A549 (cell line): ENCODE results near the gene AMN. TPM values are rescaled to one million over a fixed set of nuclear protein-coding genes. Genes with fewer than 3 reads are reported as not detected.

Experiments
- ATAC-seq, 2 experiments: fragments of 200-7000 bp in 1 of 2; fragments of >200 bp in 1 of 2; cut with Nextera tagmentation in 1 of 2; cut with Tn5 transposase in 1 of 2; 3 replicates each; pipeline versions ENCODE4 v1.8.0 to v1.9.1; 2018 to 2020; ENCODE audit warnings: mild to moderate bottlenecking in 1 of 2, moderate library complexity in 1 of 2
- CTCF ChIA-PET: fragments of 300-600 bp; sonication (Branson Sonifier 250); formaldehyde crosslinking; extraction: SDS; loops from one replicate; lab custom pipeline; 2021; ENCODE audit warnings: antibody characterized with exemption, inconsistent platforms; lab: Yijun Ruan, JAX
- POLR2A ChIA-PET: fragments of 350-600 bp; formaldehyde crosslinking; extraction: SDS; loops from one replicate; lab custom pipeline; 2021; ENCODE audit warnings: antibody characterized with exemption, inconsistent platforms; lab: Yijun Ruan, JAX
- DNase-seq, 2 experiments: peaks; one replicate each; pipeline versions ENCODE4 v3.0.0 to v3.0.0-alpha.2; 2011 to 2016; ENCODE audit warnings: low read depth in 1 of 2, low spot score in 1 of 2
- FAIRE-seq: peaks from 2 replicates; lab custom pipeline; 2011; peaks lifted over from hg19 to GRCh38; lab: Jason Lieb, UNC
- H3K27ac ChIP-seq, 2 experiments: fragments of >200 bp; sonication (Bioruptor Twin); formaldehyde crosslinking; 3 replicates each; pipeline ENCODE4 v1.5.1; 2016 to 2017
- H3K4me1 ChIP-seq: fragments of >200 bp; sonication (Bioruptor Twin); formaldehyde crosslinking; 3 replicates; pipeline ENCODE4 v1.6.1; 2016
- H3K4me2 ChIP-seq: fragments of >200 bp; sonication (Bioruptor Twin); formaldehyde crosslinking; 3 replicates; pipeline ENCODE4 v1.6.1; 2016
- H3K4me3 ChIP-seq: fragments of >200 bp; sonication (Bioruptor Twin); formaldehyde crosslinking; 3 replicates; pipeline ENCODE4 v1.5.1; 2016
- H3K9me3 ChIP-seq: fragments of >200 bp; sonication (Bioruptor Twin); formaldehyde crosslinking; 3 replicates; pipeline ENCODE4 v1.6.1; 2016
- BHLHE40 ChIP-seq: IDR thresholded peaks from 2 replicates; pipeline ENCODE4 v1.6.1; 2012; ENCODE audit warnings: low read depth, low read length, inconsistent platforms
- CBX2 ChIP-seq: fragments of 200-600 bp; sonication (generic); IDR thresholded peaks from 2 replicates; pipeline ENCODE4 v1.6.1; 2016; ENCODE audit warnings: low read depth, mild to moderate bottlenecking, borderline replicate concordance
- CBX8 ChIP-seq: fragments of 200-600 bp; sonication (generic); IDR thresholded peaks from 2 replicates; pipeline ENCODE4 v1.6.1; 2016
- CEBPB ChIP-seq, 2 experiments: fragments of >200 bp in 1 of 2; sonication (Bioruptor Twin) in 1 of 2; formaldehyde crosslinking in 1 of 2; IDR thresholded peaks; 2 replicates each; pipeline ENCODE4 v1.6.1; 2012 to 2016
- CHD2 ChIP-seq: fragments of 150-350 bp; IDR thresholded peaks from 2 replicates; pipeline ENCODE4 v1.6.1; 2014; ENCODE audit warnings: low read length; ENCODE audit not compliant: partially characterized antibody
- CHD4 ChIP-seq: fragments of 200-600 bp; sonication (generic); IDR thresholded peaks from 2 replicates; pipeline ENCODE4 v1.6.1; 2016; ENCODE audit warnings: antibody characterized with exemption, mild to moderate bottlenecking, borderline replicate concordance
- EHF ChIP-seq: fragments of 250-450 bp; sonication (Bioruptor Pico); IDR thresholded peaks from 2 replicates; pipeline ENCODE4 v1.5.0; 2020; ENCODE audit warnings: mild to moderate bottlenecking
- ESRRA ChIP-seq: fragments of 150-350 bp; IDR thresholded peaks from 2 replicates; pipeline ENCODE4 v1.6.1; 2014; ENCODE audit warnings: mild to moderate bottlenecking, low read length, borderline replicate concordance
- FOSB ChIP-seq: fragments of 250-450 bp; sonication (Bioruptor Pico); IDR thresholded peaks from 2 replicates; pipeline ENCODE4 v1.5.0; 2020; ENCODE audit warnings: mild to moderate bottlenecking, moderate library complexity
- FOXS1 ChIP-seq: fragments of 250-450 bp; sonication (Bioruptor Pico); IDR thresholded peaks from 2 replicates; pipeline ENCODE4 v1.5.0; 2020; ENCODE audit warnings: mild to moderate bottlenecking, moderate library complexity
- GATA3 ChIP-seq: IDR thresholded peaks from 2 replicates; pipeline ENCODE4 v1.6.1; 2012; ENCODE audit warnings: borderline replicate concordance
- HEYL ChIP-seq: fragments of 250-450 bp; sonication (Bioruptor Pico); IDR thresholded peaks from 2 replicates; pipeline ENCODE4 v1.8.0; 2021; ENCODE audit warnings: mild to moderate bottlenecking, moderate library complexity
- JUN ChIP-seq, 2 experiments: fragments of >200 bp; sonication (Bioruptor Twin); formaldehyde crosslinking; IDR thresholded peaks; 2 replicates in 1 of 2; 3 replicates in 1 of 2; pipeline ENCODE4 v1.6.1; 2016 to 2017
- KDM1A ChIP-seq: fragments of 200-600 bp; sonication (generic); IDR thresholded peaks from 2 replicates; pipeline ENCODE4 v1.6.1; 2016; ENCODE audit warnings: low read depth, mild to moderate bottlenecking
- KDM5A ChIP-seq: fragments of 200-600 bp; sonication (generic); IDR thresholded peaks from 2 replicates; pipeline ENCODE4 v1.6.1; 2016; ENCODE audit warnings: antibody characterized with exemption, mild to moderate bottlenecking
- MAFK ChIP-seq: fragments of 450-650 bp; IDR thresholded peaks from 2 replicates; pipeline ENCODE4 v1.6.1; 2014; ENCODE audit not compliant: partially characterized antibody
- MAX ChIP-seq: IDR thresholded peaks from 2 replicates; pipeline ENCODE4 v1.6.1; 2012
- MYC ChIP-seq: IDR thresholded peaks from 2 replicates; pipeline ENCODE4 v1.6.1; 2012; ENCODE audit warnings: mild to moderate bottlenecking, inconsistent platforms, low read length, improper control_type of control experiment, borderline replicate concordance
- NR3C1 ChIP-seq: fragments of >200 bp; sonication (Bioruptor Twin); formaldehyde crosslinking; IDR thresholded peaks from 3 replicates; pipeline ENCODE4 v1.6.1; 2017
- POLR2A ChIP-seq: IDR thresholded peaks from 2 replicates; pipeline ENCODE4 v1.6.1; 2012; ENCODE audit warnings: mild to moderate bottlenecking, low read length
- POLR2AphosphoS2 ChIP-seq: conservative IDR thresholded peaks from 2 replicates; pipeline ENCODE4 v1.6.1; 2012; ENCODE audit warnings: low read length, improper control_type of control experiment, inconsistent platforms
- RARB ChIP-seq: fragments of 250-450 bp; sonication (Bioruptor Pico); IDR thresholded peaks from 2 replicates; pipeline ENCODE4 v1.8.0; 2021; ENCODE audit warnings: mild to moderate bottlenecking, moderate library complexity
- RFX5 ChIP-seq: fragments of 450-650 bp; IDR thresholded peaks from 2 replicates; pipeline ENCODE4 v1.7.1; 2014; ENCODE audit warnings: antibody characterized with exemption, mild to moderate bottlenecking, moderate library complexity
- TFCP2L1 ChIP-seq: fragments of 250-450 bp; sonication (Bioruptor Pico); IDR thresholded peaks from 2 replicates; pipeline ENCODE4 v1.5.0; 2021; ENCODE audit warnings: mild to moderate bottlenecking
- TP53 ChIP-seq: fragments of 250-450 bp; sonication (Bioruptor Pico); IDR thresholded peaks from 2 replicates; pipeline ENCODE4 v1.5.0; 2021; ENCODE audit warnings: mild to moderate bottlenecking, moderate library complexity
- ZFP36 ChIP-seq: fragments of 450-650 bp; IDR thresholded peaks from 2 replicates; pipeline ENCODE4 v1.6.1; 2014; ENCODE audit warnings: borderline replicate concordance; ENCODE audit not compliant: partially characterized antibody
- WGBS: methylation state at CpG from one replicate; pipeline ENCODE4 v1.1.6; 2017; ENCODE audit errors: missing lambda C conversion rate; 5-methylcytosine and 5-hydroxymethylcytosine counted together
- polyA plus RNA-seq, 4 experiments: library from polyadenylated mRNA; depleted of rRNA in 3 of 4; stranded (reverse); fragments of >200 nt; fragmentation: RNase III in 1 of 4; extraction: RNeasy Plus Mini Kit Qiagen cat#74134 plus additional on column Dnase treatment in 1 of 4; gene quantifications; 2 replicates in 3 of 4; 3 replicates in 1 of 4; pipeline ENCODE4 v1.2.3, GENCODE V29; 2011 to 2017
- TF ChIP-seq, protein P1 (sequence below): fragments of >200 bp; sonication (Bioruptor Twin); formaldehyde crosslinking; IDR thresholded peaks from 3 replicates; pipeline ENCODE4 v1.6.1; 2016
- TF ChIP-seq, protein P2 (sequence below): fragments of 250-450 bp; sonication (Bioruptor Pico); IDR thresholded peaks from 2 replicates; pipeline ENCODE4 v1.5.0; 2020; ENCODE audit warnings: low read depth, mild to moderate bottlenecking, moderate library complexity

AMN gene
- polyA plus RNA-seq, 2 of the 4 experiments (the other 2 are of a cell fraction), result 0.25 to 0.58 TPM

- ATAC-seq (no peak), FAIRE-seq (no peak), DNase-seq (no peak)
- ChIA-PET CTCF (interaction anchor here (1.6 kb wide), 1 partner anchor 9 kb away, joined by 4 read pairs; no protein-coding TSS in a partner anchor), POLR2A (no interaction called here)
- WGBS, result 92% methylated on average over 8 of the region's 8 CpGs
- H3K27ac ChIP-seq, result no peak overlapping the region
- H3K4me2 ChIP-seq, result no peak overlapping the region
- no peak overlapping the region for H3K4me3 ChIP-seq
- no peak for TF ChIP-seq EHF
- TF ChIP-seq GATA3, result no peak
- no peak for TF ChIP-seq KDM5A
- H3K4me1 ChIP-seq, result peaks cover 3% of the 10 kb centered on the region; the same call in 1 of the 3 replicates
- H3K9me3 ChIP-seq, result no peaks in the 10 kb centered on the region
These were observed 55.0 kb downstream of the AMN start for GRCh38 chr14:102977475-102977874.

- POLR2A ChIA-PET, result no interaction called here
- ATAC-seq, result no peak
- no peak overlapping the region for H3K4me3 ChIP-seq
- DNase-seq, result no peak
- WGBS, result 94% methylated on average over 9 of the region's 9 CpGs
- no peaks in the 10 kb centered on the region for H3K4me1 ChIP-seq
- H3K4me2 ChIP-seq, result no peak overlapping the region
- CTCF ChIA-PET, result interaction anchor here (0.7 to 0.9 kb wide), 2 partner anchors 11 to 1004 kb away, joined by 3 read pairs; no protein-coding TSS in a partner anchor
- H3K27ac ChIP-seq, result no peak overlapping the region
- H3K9me3 ChIP-seq, result no peaks in the 10 kb centered on the region
- TF ChIP-seq, protein P1, sequence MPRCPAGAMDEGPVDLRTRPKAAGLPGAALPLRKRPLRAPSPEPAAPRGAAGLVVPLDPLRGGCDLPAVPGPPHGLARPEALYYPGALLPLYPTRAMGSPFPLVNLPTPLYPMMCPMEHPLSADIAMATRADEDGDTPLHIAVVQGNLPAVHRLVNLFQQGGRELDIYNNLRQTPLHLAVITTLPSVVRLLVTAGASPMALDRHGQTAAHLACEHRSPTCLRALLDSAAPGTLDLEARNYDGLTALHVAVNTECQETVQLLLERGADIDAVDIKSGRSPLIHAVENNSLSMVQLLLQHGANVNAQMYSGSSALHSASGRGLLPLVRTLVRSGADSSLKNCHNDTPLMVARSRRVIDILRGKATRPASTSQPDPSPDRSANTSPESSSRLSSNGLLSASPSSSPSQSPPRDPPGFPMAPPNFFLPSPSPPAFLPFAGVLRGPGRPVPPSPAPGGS, result no peak
- no peak for TF ChIP-seq MAX
- no peak for TF ChIP-seq EHF
- TF ChIP-seq MYC, result no peak
- no peak for TF ChIP-seq KDM1A
- no peak for TF ChIP-seq MAFK
- TF ChIP-seq FOSB (CRISPR knock-in tag), result no peak
- TF ChIP-seq, protein P2, sequence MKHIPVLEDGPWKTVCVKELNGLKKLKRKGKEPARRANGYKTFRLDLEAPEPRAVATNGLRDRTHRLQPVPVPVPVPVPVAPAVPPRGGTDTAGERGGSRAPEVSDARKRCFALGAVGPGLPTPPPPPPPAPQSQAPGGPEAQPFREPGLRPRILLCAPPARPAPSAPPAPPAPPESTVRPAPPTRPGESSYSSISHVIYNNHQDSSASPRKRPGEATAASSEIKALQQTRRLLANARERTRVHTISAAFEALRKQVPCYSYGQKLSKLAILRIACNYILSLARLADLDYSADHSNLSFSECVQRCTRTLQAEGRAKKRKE (CRISPR knock-in tag), result no peak
- no peak for TF ChIP-seq RARB (CRISPR knock-in tag)
- TF ChIP-seq POLR2AphosphoS2, result no peak
- no peak for TF ChIP-seq TFCP2L1 (CRISPR knock-in tag)
- TF ChIP-seq, all 56 proteins: peak for 0
- FAIRE-seq, result no peak
These were observed 56.9 kb downstream of the AMN start for GRCh38 chr14:102979406-102979805.

- Histone ChIP-seq H3K4me3 (no peak overlapping the region), H3K27ac (no peak overlapping the region), H3K4me1 (no peaks in the 10 kb centered on the region), H3K4me2 (no peak overlapping the region), H3K9me3 (no peaks in the 10 kb centered on the region)
- FAIRE-seq (no peak), ATAC-seq (no peak), DNase-seq (no peak)
- ChIA-PET CTCF (interaction anchor here (0.6 to 1.0 kb wide), 5 partner anchors 31 to 459 kb away, joined by 3 to 4 read pairs (median 3); no protein-coding TSS in a partner anchor), POLR2A (no interaction called here)
- TF ChIP-seq RFX5 (no peak), FOXS1 (CRISPR knock-in tag) (no peak), CHD4 (no peak), CBX2 (no peak), CHD2 (no peak), CEBPB (IDR thresholded peaks at IDR 0.05) (no peak), TP53 (CRISPR knock-in tag) (no peak), CBX8 (no peak), ESRRA (no peak), BHLHE40 (no peak), ZFP36 (no peak), HEYL (CRISPR knock-in tag) (no peak), RARB (CRISPR knock-in tag) (no peak), JUN (IDR thresholded peaks at IDR 0.05) (no peak), POLR2AphosphoS2 (no peak), KDM5A (no peak), NR3C1 (no peak), POLR2A (no peak), KDM1A (no peak)
- WGBS, result 89% methylated on average over 8 of the region's 8 CpGs
These were observed 57.9 kb downstream of the AMN start for GRCh38 chr14:102980409-102980810.

Other genes with a start within 250 kb of the AMN start
- gene TRAF3, start 145.2 kb upstream of the AMN start, polyA plus RNA-seq (2011; rRNA removed), result 22.9 and 25.5 TPM in 2 replicates
- gene TRAF3, start 145.2 kb upstream of the AMN start, polyA plus RNA-seq (2017; fragmentation: RNase III; extraction: RNeasy Plus Mini Kit Qiagen cat#74134 plus additional on column Dnase treatment), result 20.1 to 24.9 TPM (median 20.2 TPM) in 3 replicates
- 57.1 and 105 TPM in 2 replicates for gene CDC42BPB, start 134.9 kb downstream of the AMN start, polyA plus RNA-seq (2011; rRNA removed)
- gene CDC42BPB, start 134.9 kb downstream of the AMN start, polyA plus RNA-seq (2017; fragmentation: RNase III; extraction: RNeasy Plus Mini Kit Qiagen cat#74134 plus additional on column Dnase treatment), result 56.0 to 56.4 TPM (median 56.0 TPM) in 3 replicates
- not detected in 2 replicates for gene LBHD2, start 161.5 kb downstream of the AMN start, polyA plus RNA-seq (2011; rRNA removed)
- gene LBHD2, start 161.5 kb downstream of the AMN start, polyA plus RNA-seq (2017; fragmentation: RNase III; extraction: RNeasy Plus Mini Kit Qiagen cat#74134 plus additional on column Dnase treatment), result not detected in 3 replicates
- gene EXOC3L4, start 172.1 kb downstream of the AMN start, polyA plus RNA-seq (2011; rRNA removed), result 0.94 and 1.5 TPM in 2 replicates
- 4.3 to 4.9 TPM (median 4.7 TPM) in 3 replicates for gene EXOC3L4, start 172.1 kb downstream of the AMN start, polyA plus RNA-seq (2017; fragmentation: RNase III; extraction: RNeasy Plus Mini Kit Qiagen cat#74134 plus additional on column Dnase treatment)
- 222 and 249 TPM in 2 replicates for gene TNFAIP2, start 200.8 kb downstream of the AMN start, polyA plus RNA-seq (2011; rRNA removed)
- 254 to 344 TPM (median 332 TPM) in 3 replicates for gene TNFAIP2, start 200.8 kb downstream of the AMN start, polyA plus RNA-seq (2017; fragmentation: RNase III; extraction: RNeasy Plus Mini Kit Qiagen cat#74134 plus additional on column Dnase treatment)